Measurements from ENCODE around the gene GNB2.
A peak's percentile ranks its signal among the peaks of the same experiment; 100 is the strongest.
"Not testable (repeated sequence)": the region's sequence is repeated elsewhere in the genome, so short reads cannot be mapped to it uniquely, and the experiment has no call there.

GNB2 gene

GRCh38 chr7:100719523-100720278, 46.2 kb downstream of the GNB2 start:
- no peak for DNase-seq (ENCODE audit: extremely low read depth, low read depth)
- H3K4me3 ChIP-seq (replicated peaks; ENCODE audit: low read depth, low read length) = no peak overlapping the region
- peak; percentile 47 for TF ChIP-seq CTCF (IDR thresholded peaks at IDR 0.05; ENCODE audit: low read depth, low read length, missing control alignments)

GRCh38 chr7:100720279-100720670, 46.7 kb downstream of the GNB2 start, which contains the start of gene EPO:
TSS of gene EPO (plus strand) at chr7:100720468. CDS start at chr7:100720981, 513 bp downstream.
- no peak within 1 kb of the TSS for H3K4me3 ChIP-seq (replicated peaks; ENCODE audit: low read depth, low read length)
- no peak for TF ChIP-seq CTCF (IDR thresholded peaks at IDR 0.05; ENCODE audit: low read depth, low read length, missing control alignments)
- DNase-seq (ENCODE audit: extremely low read depth, low read depth) = no peak

GRCh38 chr7:100720671-100721504, 47.3 kb downstream of the GNB2 start:
- DNase-seq (ENCODE audit: extremely low read depth, low read depth) = no peak
- no peak overlapping the region for H3K4me3 ChIP-seq (replicated peaks; ENCODE audit: low read depth, low read length)
- no peak for TF ChIP-seq CTCF (IDR thresholded peaks at IDR 0.05; ENCODE audit: low read depth, low read length, missing control alignments)

GRCh38 chr7:100721505-100721812, 47.9 kb downstream of the GNB2 start:
- no peak for TF ChIP-seq CTCF (IDR thresholded peaks at IDR 0.05; ENCODE audit: low read depth, low read length, missing control alignments)
- no peak for DNase-seq (ENCODE audit: extremely low read depth, low read depth)
- H3K4me3 ChIP-seq (replicated peaks; ENCODE audit: low read depth, low read length) = no peak overlapping the region

GRCh38 chr7:100722480-100723212, 49.1 kb downstream of the GNB2 start:
- no peak for DNase-seq (ENCODE audit: extremely low read depth, low read depth)
- H3K4me3 ChIP-seq (replicated peaks; ENCODE audit: low read depth, low read length) = no peak overlapping the region
- TF ChIP-seq CTCF (IDR thresholded peaks at IDR 0.05; ENCODE audit: low read depth, low read length, missing control alignments) = no peak

GRCh38 chr7:100723732-100724275, 50.3 kb downstream of the GNB2 start:
- no peak for TF ChIP-seq CTCF (IDR thresholded peaks at IDR 0.05; ENCODE audit: low read depth, low read length, missing control alignments)
- no peak for DNase-seq (ENCODE audit: extremely low read depth, low read depth)
- H3K4me3 ChIP-seq (replicated peaks; ENCODE audit: low read depth, low read length) = no peak overlapping the region

GRCh38 chr7:100724364-100724763, 50.8 kb downstream of the GNB2 start:
- not testable (repeated sequence) for DNase-seq (ENCODE audit: extremely low read depth, low read depth); H3K4me3 ChIP-seq (replicated peaks; ENCODE audit: low read depth, low read length)
